ENCODE data around the gene USP48. TPM values are rescaled to one million over a fixed set of nuclear protein-coding genes. Genes with fewer than 3 reads are reported as not detected.
A peak's percentile ranks its signal among the peaks of the same experiment; 100 is the strongest.
"Not testable (repeated sequence)": the region's sequence is repeated elsewhere in the genome, so short reads cannot be mapped to it uniquely, and the experiment has no call there.

USP48 gene, protein sequence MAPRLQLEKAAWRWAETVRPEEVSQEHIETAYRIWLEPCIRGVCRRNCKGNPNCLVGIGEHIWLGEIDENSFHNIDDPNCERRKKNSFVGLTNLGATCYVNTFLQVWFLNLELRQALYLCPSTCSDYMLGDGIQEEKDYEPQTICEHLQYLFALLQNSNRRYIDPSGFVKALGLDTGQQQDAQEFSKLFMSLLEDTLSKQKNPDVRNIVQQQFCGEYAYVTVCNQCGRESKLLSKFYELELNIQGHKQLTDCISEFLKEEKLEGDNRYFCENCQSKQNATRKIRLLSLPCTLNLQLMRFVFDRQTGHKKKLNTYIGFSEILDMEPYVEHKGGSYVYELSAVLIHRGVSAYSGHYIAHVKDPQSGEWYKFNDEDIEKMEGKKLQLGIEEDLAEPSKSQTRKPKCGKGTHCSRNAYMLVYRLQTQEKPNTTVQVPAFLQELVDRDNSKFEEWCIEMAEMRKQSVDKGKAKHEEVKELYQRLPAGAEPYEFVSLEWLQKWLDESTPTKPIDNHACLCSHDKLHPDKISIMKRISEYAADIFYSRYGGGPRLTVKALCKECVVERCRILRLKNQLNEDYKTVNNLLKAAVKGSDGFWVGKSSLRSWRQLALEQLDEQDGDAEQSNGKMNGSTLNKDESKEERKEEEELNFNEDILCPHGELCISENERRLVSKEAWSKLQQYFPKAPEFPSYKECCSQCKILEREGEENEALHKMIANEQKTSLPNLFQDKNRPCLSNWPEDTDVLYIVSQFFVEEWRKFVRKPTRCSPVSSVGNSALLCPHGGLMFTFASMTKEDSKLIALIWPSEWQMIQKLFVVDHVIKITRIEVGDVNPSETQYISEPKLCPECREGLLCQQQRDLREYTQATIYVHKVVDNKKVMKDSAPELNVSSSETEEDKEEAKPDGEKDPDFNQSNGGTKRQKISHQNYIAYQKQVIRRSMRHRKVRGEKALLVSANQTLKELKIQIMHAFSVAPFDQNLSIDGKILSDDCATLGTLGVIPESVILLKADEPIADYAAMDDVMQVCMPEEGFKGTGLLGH
- 10 to 100 TPM; 51.4 to 56.8 TPM for total RNA-seq
- long read RNA-seq, donor 1, full-length matches to known transcripts, result 7 of 15 reads
- long read RNA-seq, donor 1, partial matches to known transcripts, result 4 of 15 reads
- long read RNA-seq, donor 1, other reads (novel, unspliced or antisense), result 4 of 15 reads
- long read RNA-seq, donor 2, transcript USP48-205 (11 exons, 2,818 nt), result major isoform, 7 of 148 reads
- long read RNA-seq, donor 2, partial matches to known transcripts, result 110 of 148 reads
- long read RNA-seq, donor 2, other reads (novel, unspliced or antisense), result 31 of 148 reads

DNA sequence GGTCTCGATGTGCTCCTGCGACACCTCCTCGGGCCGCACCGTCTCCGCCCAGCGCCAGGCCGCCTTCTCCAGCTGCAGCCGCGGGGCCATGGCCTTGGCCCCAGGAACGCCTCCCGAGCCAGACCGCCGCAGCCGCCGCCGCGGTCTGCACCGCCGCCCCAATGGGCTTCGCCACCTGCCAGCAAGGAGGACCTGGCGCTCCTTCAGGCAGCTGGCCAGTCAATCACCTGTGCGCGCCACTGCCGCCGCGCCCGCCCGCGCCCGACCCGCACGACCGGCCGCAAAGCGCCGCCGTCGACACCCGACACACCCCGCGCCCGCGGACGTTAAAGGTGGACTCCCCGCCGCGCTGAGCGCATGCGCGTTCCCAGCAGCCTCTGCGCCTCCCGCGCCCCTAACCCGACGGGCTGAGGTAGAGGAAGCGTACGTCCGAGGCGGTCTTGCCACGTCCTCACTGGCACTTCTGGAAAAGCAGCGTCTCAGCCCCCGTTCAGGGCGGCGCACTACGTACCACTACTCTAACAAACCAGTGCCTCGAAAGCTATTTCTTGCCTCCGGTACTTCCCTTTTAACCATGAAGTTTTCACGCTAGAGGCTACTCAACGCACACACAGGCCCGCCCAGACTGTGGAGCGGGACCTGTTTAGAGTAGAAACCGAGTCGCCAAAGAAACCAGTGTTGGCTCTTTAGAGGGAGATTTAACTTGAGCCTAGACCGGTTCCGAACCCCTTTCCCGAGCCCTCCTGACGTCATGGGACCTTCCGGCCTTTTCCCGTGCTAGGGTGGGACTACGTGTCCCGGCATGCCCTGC, at the start of gene USP48:
TSS of gene USP48 (minus strand) at position 282 of the 811 bp plus-strand sequence. CDS start at position 90, 192 bp downstream.
- DNase-seq (ENCODE audit: low spot score), result peak; percentile 99
- intact Hi-C loops (cut with DNase I), result no loop called here

DNA sequence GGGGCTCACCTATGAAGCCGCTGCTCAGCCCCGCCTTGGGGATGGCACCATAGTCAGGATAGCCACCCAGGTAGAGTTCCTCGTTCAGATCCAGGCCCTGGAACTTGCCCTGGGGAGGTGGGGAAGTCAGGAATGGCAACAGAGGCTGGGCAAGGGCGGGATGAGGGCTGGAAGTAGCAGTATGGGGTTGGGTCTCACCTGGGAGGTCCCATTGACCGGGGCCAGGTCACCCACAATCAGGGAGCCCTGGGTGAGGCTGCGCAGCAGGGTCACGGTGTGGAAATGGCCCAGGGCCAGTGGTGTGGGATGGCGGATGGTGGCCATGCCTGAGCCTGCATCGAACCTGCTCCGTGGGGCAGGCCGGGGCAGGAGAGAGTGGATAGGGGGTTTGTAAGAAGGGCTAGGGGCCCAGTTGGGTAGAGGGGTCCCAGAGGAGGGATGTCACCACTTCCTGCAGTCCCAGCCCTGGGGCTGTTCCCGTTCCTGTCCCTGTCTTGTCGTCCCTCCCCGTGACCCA, 48.6 kb upstream of the USP48 start:
- DNase-seq (ENCODE audit: low spot score), result peak; percentile 80
- intact Hi-C loops (cut with DNase I), result no loop called here

DNA sequence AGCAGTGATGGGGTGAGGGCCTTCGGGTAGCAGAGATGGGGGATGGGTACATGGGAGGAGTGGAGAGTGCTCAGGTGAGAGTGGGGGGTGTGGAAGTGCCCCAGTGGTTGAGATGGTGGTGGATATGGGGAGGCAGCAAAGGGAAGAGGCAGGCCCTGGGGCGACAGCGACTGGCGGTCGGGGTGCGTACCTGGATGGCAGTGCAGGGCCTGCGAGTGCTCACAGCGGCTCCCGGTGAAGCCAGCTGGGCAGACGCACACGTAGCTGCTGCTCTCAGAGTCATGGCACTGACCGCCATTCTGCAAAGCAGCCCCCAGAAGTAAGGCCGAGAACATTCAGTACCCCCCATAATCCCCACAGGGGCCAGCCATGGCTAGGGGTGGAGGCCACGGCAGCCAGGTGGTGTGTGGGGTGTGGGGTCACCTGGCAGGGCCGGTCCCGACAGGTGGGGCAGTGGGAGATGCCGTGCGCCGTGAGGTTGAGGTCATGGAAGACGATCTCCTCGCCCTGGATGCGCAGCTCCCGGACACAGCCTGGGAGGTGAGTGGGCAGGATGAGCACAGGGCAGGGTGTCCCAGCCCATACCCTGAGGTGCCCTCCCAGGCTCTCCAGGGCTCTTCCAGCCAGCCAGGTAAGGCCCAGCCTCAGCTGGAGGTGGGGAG, 48.0 kb upstream of the USP48 start:
- no peak for DNase-seq (ENCODE audit: low spot score)
- intact Hi-C loops (cut with DNase I), result no loop called here

DNA sequence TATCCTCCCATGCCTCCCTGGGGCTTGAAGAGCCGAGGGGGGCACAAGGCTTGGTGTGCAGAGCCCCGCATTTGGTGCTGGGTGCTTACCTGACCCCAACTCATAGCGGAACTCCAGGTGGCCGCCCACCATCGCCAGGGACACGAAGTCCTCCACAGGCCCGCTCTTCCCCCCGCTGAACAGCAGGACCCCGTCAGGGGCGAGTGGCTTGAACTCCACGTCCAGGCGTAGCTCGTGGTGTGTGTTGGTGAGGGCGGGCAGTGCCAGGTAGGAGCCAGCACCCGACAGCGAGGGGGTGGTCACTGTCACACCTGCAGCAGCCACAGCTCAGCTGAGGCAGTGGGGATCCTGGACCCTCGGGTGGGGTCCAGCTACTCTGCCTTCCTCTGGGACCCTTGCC, 46.3 kb upstream of the USP48 start:
- intact Hi-C loops (cut with DNase I), result no loop called here
- DNase-seq (ENCODE audit: low spot score), result no peak

DNA sequence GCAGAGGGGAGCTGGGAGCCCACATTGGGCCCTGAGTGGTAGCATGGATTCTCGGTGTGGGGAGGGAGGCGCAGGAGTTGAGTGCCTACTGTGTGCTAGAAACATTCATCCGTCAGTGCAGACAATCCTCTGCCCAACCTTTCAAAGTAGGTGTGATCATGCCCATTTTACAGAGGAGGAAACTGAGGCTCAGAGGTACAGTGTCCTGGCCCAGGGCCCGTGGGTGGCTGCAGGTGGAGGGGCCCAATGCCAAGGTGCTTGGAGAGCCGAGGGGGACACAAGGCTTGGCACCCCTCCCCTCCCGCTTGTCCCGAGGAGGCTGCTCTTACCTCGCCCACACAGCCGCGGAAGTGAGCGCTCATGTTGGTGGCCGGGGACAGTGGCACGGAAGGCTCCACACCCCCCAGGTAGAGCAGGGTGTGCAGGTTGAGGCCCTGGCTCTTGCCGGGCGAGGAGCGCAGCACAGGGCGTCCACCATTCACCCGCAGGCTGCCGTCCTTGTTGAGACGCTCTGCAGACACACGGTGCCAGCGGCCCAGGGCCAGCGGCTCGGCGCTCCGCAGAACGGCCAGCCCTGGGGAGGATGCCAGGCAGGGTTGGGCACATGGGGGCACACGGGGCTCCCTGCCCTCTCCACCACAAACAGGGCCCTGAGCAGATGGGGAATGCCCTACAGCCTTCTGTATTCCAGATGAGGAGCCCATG, 45.7 kb upstream of the USP48 start:
- intact Hi-C loops (cut with DNase I), result no loop called here
- DNase-seq (ENCODE audit: low spot score), result no peak

DNA sequence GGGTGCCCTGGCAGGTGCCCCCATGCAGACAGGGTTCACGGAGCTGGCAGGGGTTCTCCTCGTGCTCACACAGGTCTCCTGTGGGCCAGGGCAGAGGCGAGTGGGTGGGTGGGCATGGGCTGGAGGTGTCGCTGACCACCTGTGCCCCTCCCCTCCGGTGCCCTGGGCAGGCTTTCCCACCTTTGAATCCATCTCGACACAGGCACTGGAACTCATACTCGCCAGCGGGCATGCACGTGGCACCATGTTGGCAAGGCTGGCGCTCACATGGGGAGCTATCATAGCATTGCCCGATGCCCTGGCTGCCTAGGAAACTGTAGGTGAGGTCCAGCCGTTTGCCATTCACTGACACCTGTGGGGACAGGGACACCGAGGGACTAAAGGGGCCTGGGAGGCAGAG, 45.1 kb upstream of the USP48 start:
- intact Hi-C loops (cut with DNase I), result no loop called here
- no peak for DNase-seq (ENCODE audit: low spot score)

DNA sequence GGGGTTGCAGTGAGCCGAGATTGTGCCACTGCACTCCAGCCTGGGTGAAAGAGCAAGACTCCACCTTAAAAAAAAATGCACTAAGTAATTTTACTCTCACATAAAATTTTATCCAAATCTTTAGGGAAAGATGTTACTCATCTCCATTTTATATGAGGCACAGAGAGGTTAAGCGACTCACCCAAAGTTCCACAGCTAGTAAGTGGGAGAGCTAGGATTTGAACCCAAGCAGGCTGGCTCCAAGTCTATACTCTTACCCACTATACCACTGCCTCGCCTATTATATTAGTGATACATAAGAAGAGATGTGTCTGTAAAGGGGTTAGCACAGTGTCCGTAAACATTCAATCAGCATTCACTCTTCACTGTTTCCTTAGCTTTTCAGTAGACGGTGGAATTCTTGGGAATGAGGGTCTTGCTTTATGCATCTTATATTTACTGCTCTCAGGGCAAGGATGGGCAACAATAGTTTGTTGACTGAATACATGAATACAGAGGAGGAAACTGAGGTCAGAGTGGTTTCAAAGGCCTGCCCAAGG, 44.3 kb upstream of the USP48 start:
- no peak for DNase-seq (ENCODE audit: low spot score)
- intact Hi-C loops (cut with DNase I), result no loop called here

DNA sequence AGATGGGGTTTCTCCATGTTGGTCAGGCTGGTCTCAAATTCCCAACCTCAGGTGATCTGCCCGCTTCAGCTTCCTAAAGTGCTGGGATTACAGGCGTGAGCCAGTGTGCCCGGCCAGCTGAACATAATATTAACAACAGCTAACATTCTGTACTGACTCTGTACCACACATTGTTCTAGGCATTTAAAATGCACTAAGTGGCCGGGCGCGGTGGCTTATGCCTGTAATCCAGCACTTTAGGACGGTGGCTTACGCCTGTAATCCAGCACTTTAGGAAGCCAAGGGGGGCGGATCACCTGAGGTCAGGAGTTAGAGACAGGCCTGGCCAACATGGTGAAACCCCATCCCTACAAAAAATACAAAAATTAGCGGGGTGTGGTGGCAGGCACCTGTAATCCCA, 43.7 kb upstream of the USP48 start:
- DNase-seq (ENCODE audit: low spot score); intact Hi-C loops (cut with DNase I): not testable (repeated sequence)

DNA sequence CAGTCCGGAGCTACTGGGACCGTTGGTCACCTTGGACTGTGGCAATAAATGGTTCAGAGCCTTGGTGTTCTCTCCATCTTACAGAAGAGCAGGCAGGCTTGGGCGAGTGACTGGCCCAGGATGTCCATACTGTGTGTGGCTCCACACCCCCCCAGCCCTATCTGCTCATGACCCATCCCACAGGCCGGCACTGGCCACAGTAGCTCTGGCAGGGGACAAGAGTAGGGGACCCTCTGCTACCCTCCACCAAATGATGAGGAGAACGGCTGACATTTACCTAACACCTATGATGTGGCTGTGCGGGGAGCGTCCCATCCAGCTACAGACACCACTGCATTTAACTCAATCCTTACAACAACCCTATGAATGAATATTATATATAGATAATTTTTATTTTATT, 42.4 kb upstream of the USP48 start:
- intact Hi-C loops (cut with DNase I), result no loop called here
- DNase-seq (ENCODE audit: low spot score), result no peak

DNA sequence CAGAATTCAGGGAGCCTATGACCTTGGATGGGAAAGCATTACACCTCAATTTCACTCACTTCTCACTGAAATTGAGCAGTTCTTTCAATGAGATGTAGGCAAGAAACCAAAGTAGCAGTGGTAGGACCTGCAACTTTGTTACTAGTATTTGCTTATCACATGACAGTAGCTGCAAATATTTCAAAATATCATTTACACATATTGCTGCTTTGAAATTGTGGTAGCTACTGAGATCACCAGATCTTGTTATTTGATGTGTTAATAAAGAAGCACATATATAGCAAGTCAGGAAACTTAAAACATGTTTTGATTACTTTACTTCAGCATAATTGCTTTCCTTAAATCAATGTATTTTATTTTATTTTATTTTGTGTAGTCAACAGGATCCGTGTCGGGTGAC, 42.0 kb upstream of the USP48 start:
- intact Hi-C loops (cut with DNase I), result no loop called here
- no peak for DNase-seq (ENCODE audit: low spot score)

DNA sequence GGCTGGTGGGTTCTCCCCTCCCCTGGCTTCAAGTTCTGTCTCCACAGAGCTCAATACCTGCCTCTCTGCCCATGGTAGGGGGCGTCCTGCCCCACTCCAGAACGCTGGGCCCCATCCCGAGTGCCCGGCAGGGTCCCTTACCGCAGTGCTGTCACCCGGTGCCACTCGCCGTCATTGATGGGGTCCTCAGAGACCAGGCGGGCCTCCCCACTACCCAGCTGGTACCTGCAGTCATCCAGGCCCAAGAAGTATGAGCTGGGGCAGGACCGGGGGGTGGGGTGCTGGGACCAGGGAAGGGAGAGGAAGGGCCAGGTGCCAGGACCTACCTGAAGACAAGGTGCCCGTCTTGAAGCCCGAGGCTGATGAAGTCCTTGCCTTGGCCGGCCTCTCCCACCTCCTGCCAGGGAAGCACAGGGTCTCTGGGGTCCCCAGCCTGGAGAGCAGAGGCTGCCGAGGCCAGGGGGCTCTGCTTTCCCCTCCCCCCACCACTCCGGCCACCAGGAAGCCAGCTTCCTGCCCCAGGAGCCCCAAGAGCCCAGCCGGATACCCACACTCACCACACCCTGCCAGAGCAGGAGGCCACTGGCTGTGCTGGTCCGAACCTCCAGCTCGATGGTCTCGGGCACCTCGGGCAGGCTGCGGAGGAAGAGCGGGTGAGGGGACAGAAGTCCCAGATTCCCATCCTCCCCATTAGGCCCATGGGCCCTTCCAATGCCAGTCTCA, 41.2 kb upstream of the USP48 start:
- DNase-seq (ENCODE audit: low spot score), result no peak
- intact Hi-C loops (cut with DNase I), result no loop called here

DNA sequence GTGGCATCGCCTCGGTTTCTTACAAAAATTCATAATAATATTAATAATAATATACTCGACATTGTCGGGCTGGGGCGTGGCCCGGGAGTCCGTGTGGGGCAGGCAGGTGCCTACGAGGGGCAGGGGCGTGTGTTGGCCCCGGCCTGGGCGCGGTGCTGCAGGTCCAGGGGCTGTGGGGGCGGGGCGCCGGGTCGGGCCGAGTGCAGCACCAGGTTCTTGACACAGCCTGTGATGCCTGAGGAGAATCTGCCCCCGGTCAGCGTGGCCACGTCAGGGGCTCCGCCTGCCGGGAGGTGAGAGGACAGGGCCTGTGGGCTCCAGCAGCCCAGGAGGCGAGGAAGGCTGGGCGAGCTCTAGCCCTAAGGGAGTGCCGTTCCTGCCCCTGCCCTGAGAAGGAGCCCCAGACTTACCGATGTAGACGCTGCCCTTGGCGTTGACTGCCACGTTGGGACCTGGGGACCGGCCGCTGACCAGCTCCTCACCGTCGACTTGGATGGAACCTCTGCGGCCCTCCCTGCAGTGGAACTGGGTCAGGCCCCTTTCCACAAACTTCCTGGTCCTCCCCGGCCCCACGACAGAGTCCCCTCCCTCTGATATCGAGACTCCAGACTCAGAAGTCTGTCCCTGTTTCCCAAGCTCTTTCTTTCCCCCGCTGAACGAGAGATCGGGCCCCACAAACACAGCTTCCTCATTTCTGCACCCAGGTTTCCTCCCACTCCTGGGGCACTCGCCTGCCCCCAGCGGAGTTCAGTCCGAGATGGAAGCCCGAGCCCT, 40.4 kb upstream of the USP48 start:
- intact Hi-C loops (cut with DNase I), result no loop called here
- no peak for DNase-seq (ENCODE audit: low spot score)

DNA sequence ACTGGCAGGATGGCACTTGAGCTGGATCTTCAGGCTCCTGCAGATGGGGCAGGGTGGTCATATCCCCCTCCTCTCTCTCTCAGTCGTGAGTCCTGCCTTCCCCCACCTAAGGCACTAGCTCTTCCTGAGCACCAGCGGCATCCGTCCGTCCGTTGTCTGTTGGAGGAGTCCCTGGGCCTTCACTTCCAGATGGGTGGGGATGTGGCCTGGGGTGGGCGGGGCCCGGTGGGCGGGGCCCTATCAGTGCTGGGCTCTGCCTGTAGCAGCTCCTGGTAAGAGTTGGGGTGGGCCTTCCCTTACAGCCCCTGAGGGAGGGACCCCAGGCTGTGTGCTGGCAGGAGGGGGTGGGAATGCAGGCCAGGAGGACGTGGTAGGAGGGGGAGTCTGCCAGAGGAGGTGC, 39.4 kb upstream of the USP48 start:
- intact Hi-C loops (cut with DNase I), result no loop called here
- no peak for DNase-seq (ENCODE audit: low spot score)

DNA sequence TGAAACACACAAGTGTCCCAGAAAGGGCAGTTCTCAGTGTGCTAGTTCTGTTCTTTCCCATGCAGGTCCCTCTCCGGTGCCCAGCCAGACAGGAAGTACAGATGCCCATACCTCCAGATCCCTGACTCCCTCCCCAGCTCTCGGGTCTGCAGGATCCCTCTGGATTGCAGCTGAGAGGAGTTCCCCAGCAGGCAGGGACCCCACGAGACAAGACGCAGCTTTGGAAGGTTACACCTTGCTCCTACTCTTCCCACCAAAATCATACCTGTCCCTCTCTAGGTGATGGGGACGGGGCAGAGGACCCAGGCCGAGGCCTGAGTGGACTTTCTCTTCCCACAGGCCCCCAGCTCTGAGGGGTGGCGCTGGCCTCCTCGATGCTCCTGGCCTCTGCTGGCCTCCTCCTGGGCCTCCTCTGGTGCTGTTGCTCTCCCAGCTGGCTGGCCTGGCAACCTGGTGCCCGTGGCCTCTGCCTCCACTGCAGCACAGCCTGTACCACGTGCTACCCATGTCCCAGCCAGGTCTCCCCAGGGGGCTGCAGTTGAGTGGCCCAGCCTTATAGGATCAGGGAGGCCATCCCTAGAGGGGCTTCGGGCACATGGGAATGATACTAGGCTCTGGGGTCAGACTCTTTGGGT, 38.6 kb upstream of the USP48 start:
- intact Hi-C loops (cut with DNase I), result no loop called here
- no peak for DNase-seq (ENCODE audit: low spot score)

DNA sequence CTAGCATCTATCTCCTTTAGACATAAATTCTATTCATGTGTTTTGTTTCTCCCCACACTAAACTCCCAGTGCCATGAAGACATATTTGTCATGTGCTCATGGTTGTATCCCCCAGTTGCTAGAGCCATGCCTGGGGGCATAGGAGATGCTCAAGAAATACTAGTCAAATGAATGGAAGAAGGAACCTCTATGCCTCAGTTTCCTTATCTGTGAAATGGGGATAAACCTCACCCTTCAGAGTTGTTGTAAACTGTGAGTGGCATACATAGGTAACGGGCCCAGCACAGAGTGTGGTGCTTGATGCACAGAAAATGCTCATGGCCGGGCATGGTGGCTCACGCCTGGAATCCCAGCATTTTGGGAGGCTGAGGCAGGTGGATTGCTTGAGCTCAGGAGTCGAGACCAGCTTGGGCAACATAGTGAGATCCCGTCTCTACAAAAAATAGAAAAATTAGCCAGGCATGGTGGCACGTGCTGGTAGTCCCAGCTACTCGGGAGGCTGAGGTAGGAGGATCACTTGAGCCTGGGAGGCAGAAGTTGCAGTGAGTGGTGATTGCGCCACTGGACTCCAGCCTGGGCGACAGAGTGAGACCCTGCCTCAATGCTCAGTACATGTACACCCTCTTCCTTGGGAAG, 37.8 kb upstream of the USP48 start:
- intact Hi-C loops (cut with DNase I), result no loop called here
- DNase-seq (ENCODE audit: low spot score), result no peak

All from posterior vena cava (tissue), 2 donors.